PC-3 (cell line): ENCODE results near the gene WDR90. TPM values are rescaled to one million over a fixed set of nuclear protein-coding genes. Genes with fewer than 3 reads are reported as not detected.

Source experiments
- ATAC-seq: fragments of 200-7000 bp; cut with Tn5 transposase; 2 replicates; pipeline ENCODE4 v1.9.1; 2020; ENCODE audit warnings: mild to moderate bottlenecking, moderate library complexity
- BruUV-seq: library from RNA; stranded (reverse); fragments of 400-500 nt; replicated peaks from 2 replicates; lab custom pipeline; 2021; lab: Mats Ljungman, UMichigan
- CTCF ChIA-PET: fragments of 300-600 bp; sonication (Branson Sonifier 250); formaldehyde crosslinking; loops from one replicate; lab custom pipeline; 2022; ENCODE audit warnings: antibody characterized with exemption; lab: Charles Lee
- POLR2A ChIA-PET: fragments of 300-600 bp; sonication (Branson Sonifier 250); formaldehyde crosslinking; loops from one replicate; lab custom pipeline; 2022; ENCODE audit warnings: antibody characterized with exemption; ENCODE audit not compliant: unreplicated experiment; lab: Charles Lee
- DNase-seq: peaks from one replicate; pipeline ENCODE4 v3.0.0-alpha.2; 2015
- H2AFZ ChIP-seq: fragments of 300-600 bp; sonication (generic); 2 replicates; pipeline ENCODE4 v1.6.0; 2016; ENCODE audit warnings: antibody characterized with exemption, low read length
- H3F3A ChIP-seq: fragments of 300-600 bp; sonication (generic); one replicate; pipeline ENCODE4 v1.6.0; 2017; ENCODE audit warnings: antibody characterized with exemption, low read length, control low read depth, mild to moderate bottlenecking; ENCODE audit not compliant: unreplicated experiment
- H3K27ac ChIP-seq: fragments of 300-600 bp; sonication (generic); 2 replicates; pipeline ENCODE4 v1.5.1; 2016; ENCODE audit warnings: mild to moderate bottlenecking, low read length
- H3K27me3 ChIP-seq: fragments of 300-600 bp; sonication (generic); 2 replicates; pipeline ENCODE4 v1.6.1; 2016; ENCODE audit warnings: low read length, mixed read lengths
- H3K36me3 ChIP-seq: fragments of 300-600 bp; sonication (generic); 2 replicates; pipeline ENCODE4 v1.6.1; 2016; ENCODE audit warnings: low read depth, mixed run types, low read length, mixed read lengths
- H3K4me1 ChIP-seq: fragments of 300-600 bp; sonication (generic); 2 replicates; pipeline ENCODE4 v1.5.1; 2016; ENCODE audit warnings: low read length; ENCODE audit not compliant: insufficient read depth
- H3K4me2 ChIP-seq: fragments of 300-600 bp; sonication (generic); 2 replicates; pipeline ENCODE4 v1.6.0; 2016; ENCODE audit warnings: low read length
- H3K4me3 ChIP-seq: fragments of 300-600 bp; sonication (generic); 2 replicates; pipeline ENCODE4 v1.5.1; 2016; ENCODE audit warnings: mild to moderate bottlenecking, low read length, mixed read lengths
- H3K79me2 ChIP-seq: fragments of 300-600 bp; sonication (generic); 2 replicates; pipeline ENCODE4 v1.6.1; 2017; ENCODE audit warnings: low read length, mixed read lengths
- H3K9ac ChIP-seq: fragments of 300-600 bp; sonication (generic); 2 replicates; pipeline ENCODE4 v1.6.0; 2016; ENCODE audit warnings: mild to moderate bottlenecking, low read length
- H3K9me2 ChIP-seq: fragments of 300-600 bp; sonication (generic); replicated peaks from 2 replicates; pipeline ENCODE4 v1.6.1; 2016; ENCODE audit warnings: mixed run types, low read length, mixed read lengths
- H3K9me3 ChIP-seq: fragments of 300-600 bp; sonication (generic); 2 replicates; pipeline ENCODE4 v1.6.1; 2016; ENCODE audit warnings: low read length, mixed read lengths
- H4K20me1 ChIP-seq: fragments of 300-600 bp; sonication (generic); 2 replicates; pipeline ENCODE4 v1.6.1; 2016; ENCODE audit warnings: low read length, mixed read lengths
- CTCF ChIP-seq: fragments of 300-600 bp; sonication (generic); conservative IDR thresholded peaks from 2 replicates; pipeline ENCODE4 v1.5.1; 2017; ENCODE audit warnings: antibody characterized with exemption, low read depth, mild to moderate bottlenecking, low read length
- EZH2 ChIP-seq: fragments of 300-600 bp; sonication (generic); IDR thresholded peaks from one replicate; pipeline ENCODE4 v1.6.1; 2017; ENCODE audit warnings: antibody characterized with exemption, mild to moderate bottlenecking, low read length; ENCODE audit not compliant: unreplicated experiment
- EZH2phosphoT487 ChIP-seq: fragments of 300-600 bp; sonication (generic); IDR thresholded peaks from 2 replicates; pipeline ENCODE4 v1.6.1; 2018; ENCODE audit warnings: mild to moderate bottlenecking, antibody characterized with exemption, low read length, borderline replicate concordance
- intact Hi-C: fragments of 100-400 bp; cut with micrococcal nuclease; formaldehyde crosslinking; loops from 2 replicates; pipeline ENCODE4 v1.9.0; 2023
- total RNA-seq: library from RNA; depleted of rRNA; stranded (reverse); fragments of >200 nt; gene quantifications from 2 replicates; pipeline ENCODE4 v1.2.3, GENCODE V29; 2014

Gene WDR90
- total RNA-seq, 1 experiment from 2014 or later: 44.4 TPM

- H3K4me2 ChIP-seq: no peak overlapping the region
- intact Hi-C loops: no loop called here
- no peaks in the 10 kb centered on the region for H3K27me3 ChIP-seq
- H3K4me1 ChIP-seq: peaks cover 3% of the 10 kb centered on the region; the same call in 1 of the 2 replicates
- H3K9me3 ChIP-seq: no peaks in the 10 kb centered on the region
- no peak overlapping the region for H2AFZ ChIP-seq
- no peaks in the 10 kb centered on the region for H3F3A ChIP-seq
- DNase-seq (no peak), ATAC-seq (no peak)
- no peaks in the 10 kb centered on the region for H3K36me3 ChIP-seq
- no TSS peak for BruUV-seq
- no peak overlapping the region for H3K9ac ChIP-seq
- H4K20me1 ChIP-seq: no peaks in the 10 kb centered on the region
- no peaks in the 10 kb centered on the region for H3K9me2 ChIP-seq
- H3K27ac ChIP-seq: no peak overlapping the region
- TF ChIP-seq CTCF (no peak), EZH2phosphoT487 (no peak), EZH2 (no peak)
- ChIA-PET CTCF (no interaction called here), POLR2A (no interaction called here)
- no peak overlapping the region for H3K4me3 ChIP-seq
- H3K79me2 ChIP-seq: peaks cover 12% of the 10 kb centered on the region
Observed at GRCh38 chr16:634051-634670, 15.0 kb upstream of the WDR90 start.

GRCh38 chr16:634996-635395 lies 14.2 kb upstream of the WDR90 start:
- POLR2A ChIA-PET: no interaction called here
- H3K36me3 ChIP-seq: no peaks in the 10 kb centered on the region
- H4K20me1 ChIP-seq: no peaks in the 10 kb centered on the region
- peak overlapping the region; percentile 97 for H3K4me2 ChIP-seq
- H3K9ac ChIP-seq: peak overlapping the region; percentile 83; the same call in 1 of the 2 replicates
- no peaks in the 10 kb centered on the region for H3K9me2 ChIP-seq
- ATAC-seq (no peak), DNase-seq (no peak)
- no peaks in the 10 kb centered on the region for H3K9me3 ChIP-seq
- intact Hi-C loops: loop anchor here (5.0 kb wide), 1 partner anchor 48 kb away; no protein-coding TSS in a partner anchor
- H3K4me1 ChIP-seq: peaks cover 3% of the 10 kb centered on the region; the same call in 1 of the 2 replicates
- peaks cover 12% of the 10 kb centered on the region for H3K79me2 ChIP-seq
- BruUV-seq: no TSS peak
- H3K27me3 ChIP-seq: no peaks in the 10 kb centered on the region
- no peak for TF ChIP-seq CTCF
- TF ChIP-seq EZH2: no peak
- no peak for TF ChIP-seq EZH2phosphoT487
- no peaks in the 10 kb centered on the region for H3F3A ChIP-seq
- H2AFZ ChIP-seq: no peak overlapping the region
- peak overlapping the region; percentile 90 for H3K4me3 ChIP-seq
- CTCF ChIA-PET: no interaction called here
- H3K27ac ChIP-seq: no peak overlapping the region
